Neural cell (in vitro differentiated cells): ENCODE measurements around the gene CYB5R3. TPM values are rescaled to one million over a fixed set of nuclear protein-coding genes. Genes with fewer than 3 reads are reported as not detected.

ENCODE experiments used
- H2AFZ ChIP-seq: fragments of 200-600, 300-800 bp; sonication (generic), shearing (Covaris generic); 2 replicates; pipeline ENCODE4 v1.6.0; 2014; ENCODE audit warnings: low read depth, mild to moderate bottlenecking, antibody characterized with exemption, low read length, moderate library complexity
- H3F3A ChIP-seq: fragments of 200-600 bp; shearing (Covaris generic); 2 replicates; pipeline ENCODE4 v1.6.1; 2016; ENCODE audit warnings: mild to moderate bottlenecking, moderate library complexity, mixed read lengths, antibody characterized with exemption, low read length; ENCODE audit not compliant: insufficient read depth, poor library complexity, severe bottlenecking
- H3K27ac ChIP-seq: fragments of 200-600, 300-800 bp; sonication (generic), shearing (Covaris generic); 2 replicates; pipeline ENCODE4 v1.5.1; 2014; ENCODE audit warnings: mild to moderate bottlenecking, low read length, moderate library complexity
- H3K27me3 ChIP-seq: fragments of 300-800, 200-600 bp; sonication (generic), shearing (Covaris generic); 2 replicates; pipeline ENCODE4 v1.6.0; 2014; ENCODE audit warnings: mild to moderate bottlenecking, low read depth, low read length, moderate library complexity; ENCODE audit not compliant: insufficient read depth
- H3K36me3 ChIP-seq: fragments of 300-800, 200-600 bp; sonication (generic), shearing (Covaris generic); 2 replicates; pipeline ENCODE4 v1.5.1; 2014; ENCODE audit warnings: mild to moderate bottlenecking, antibody characterized with exemption, low read length, moderate library complexity; ENCODE audit not compliant: insufficient read depth
- H3K4me2 ChIP-seq: fragments of 300-800, 200-600 bp; sonication (generic), shearing (Covaris generic); 2 replicates; pipeline ENCODE4 v1.6.0; 2014; ENCODE audit warnings: mild to moderate bottlenecking, low read length
- H3K4me3 ChIP-seq: fragments of 300-800, 200-600 bp; sonication (generic), shearing (Covaris generic); 2 replicates; pipeline ENCODE4 v1.5.1; 2014; ENCODE audit warnings: mild to moderate bottlenecking, low read length, moderate library complexity
- H3K79me2 ChIP-seq: fragments of 200-600 bp; shearing (Covaris generic); replicated peaks from 2 replicates; pipeline ENCODE4 v1.6.0; 2014; ENCODE audit warnings: mild to moderate bottlenecking, low read length, moderate library complexity; ENCODE audit not compliant: insufficient read depth
- H3K9ac ChIP-seq: fragments of 300-800, 200-600 bp; sonication (generic), shearing (Covaris generic); 2 replicates; pipeline ENCODE4 v1.6.1; 2016; ENCODE audit warnings: mild to moderate bottlenecking, low read length, mixed read lengths
- H3K9me2 ChIP-seq: fragments of 200-600 bp; shearing (Covaris generic); 2 replicates; pipeline ENCODE4 v1.6.1; 2016; ENCODE audit warnings: mild to moderate bottlenecking, low read length, mixed read lengths; ENCODE audit not compliant: insufficient read depth
- H3K9me3 ChIP-seq: fragments of 200-600, 300-800 bp; sonication (generic), shearing (Covaris generic); 2 replicates; pipeline ENCODE4 v1.6.1; 2016; ENCODE audit warnings: mild to moderate bottlenecking, mixed run types, low read length, moderate library complexity, mixed read lengths
- H4K20me1 ChIP-seq: fragments of 200-600 bp; shearing (Covaris generic); 2 replicates; pipeline ENCODE4 v1.6.1; 2016; ENCODE audit warnings: mild to moderate bottlenecking, mixed run types; ENCODE audit not compliant: insufficient read depth
- CTCF ChIP-seq: fragments of 450-650 bp; IDR thresholded peaks from 2 replicates; pipeline ENCODE4 v1.5.1; 2014; ENCODE audit warnings: antibody characterized with exemption, mild to moderate bottlenecking, moderate library complexity; ENCODE audit not compliant: poor library complexity, severe bottlenecking
- EP300 ChIP-seq: fragments of 450-650 bp; conservative IDR thresholded peaks from 2 replicates; pipeline ENCODE4 v1.6.1; 2014; ENCODE audit warnings: antibody characterized with exemption, mild to moderate bottlenecking, moderate library complexity; ENCODE audit not compliant: poor library complexity, severe bottlenecking
- EZH2 ChIP-seq: fragments of 200-600, 300-800 bp; shearing (Covaris generic), sonication (generic); IDR thresholded peaks from 2 replicates; pipeline ENCODE4 v1.6.1; 2014; ENCODE audit warnings: antibody characterized with exemption, low read length, borderline replicate concordance, mild to moderate bottlenecking; ENCODE audit not compliant: insufficient read depth, poor library complexity, severe bottlenecking
- MXI1 ChIP-seq: fragments of 450-650 bp; conservative IDR thresholded peaks from 2 replicates; pipeline ENCODE4 v1.6.1; 2014; ENCODE audit warnings: antibody characterized with exemption, mild to moderate bottlenecking; ENCODE audit not compliant: poor library complexity, severe bottlenecking
- POLR2AphosphoS5 ChIP-seq: IDR thresholded peaks from 2 replicates; pipeline ENCODE4 v1.6.1; 2012
- RAD21 ChIP-seq: fragments of 450-650 bp; conservative IDR thresholded peaks from 2 replicates; pipeline ENCODE4 v1.6.1; 2014; ENCODE audit warnings: antibody characterized with exemption, mild to moderate bottlenecking, moderate library complexity
- REST ChIP-seq: IDR thresholded peaks from 2 replicates; pipeline ENCODE4 v1.6.1; 2012; ENCODE audit warnings: borderline replicate concordance
- SMC3 ChIP-seq: fragments of 450-650 bp; conservative IDR thresholded peaks from 2 replicates; pipeline ENCODE4 v1.6.1; 2014; ENCODE audit warnings: antibody characterized with exemption, mild to moderate bottlenecking, moderate library complexity; ENCODE audit not compliant: poor library complexity
- TAF1 ChIP-seq: IDR thresholded peaks from 2 replicates; pipeline ENCODE4 v1.6.1; 2012; ENCODE audit warnings: low read depth
- polyA plus RNA-seq: library from polyadenylated mRNA; depleted of rRNA; stranded (reverse); fragments of >200 nt; gene quantifications from 2 replicates; pipeline ENCODE4 v1.2.3, GENCODE V29; 2014

The CYB5R3 gene
- polyA plus RNA-seq, 1 donor from 2014 or later: 20.2 TPM

GRCh38 chr22:42621505-42622002 is 27.6 kb downstream of the CYB5R3 start:
- H3K9ac ChIP-seq: no peak overlapping the region
- no peaks in the 10 kb centered on the region for H3K9me2 ChIP-seq
- TF ChIP-seq MXI1 (peak; percentile 13), EZH2 (no peak), CTCF (peak; percentile 82), SMC3 (peak; percentile 82), RAD21 (peak; percentile 67), REST (no peak), POLR2AphosphoS5 (no peak)
- H4K20me1 ChIP-seq: no peaks in the 10 kb centered on the region
- H3K79me2 ChIP-seq: no peaks in the 10 kb centered on the region
- H3K9me3 ChIP-seq: no peaks in the 10 kb centered on the region
- no peak overlapping the region for H2AFZ ChIP-seq
- no peaks in the 10 kb centered on the region for H3K36me3 ChIP-seq
- no peaks in the 10 kb centered on the region for H3K27me3 ChIP-seq
- H3K4me2 ChIP-seq: no peak overlapping the region
- no peak overlapping the region for H3K27ac ChIP-seq
- H3K4me3 ChIP-seq: no peak overlapping the region
- H3F3A ChIP-seq: no peaks in the 10 kb centered on the region

GRCh38 chr22:42620084-42620483 is 29.1 kb downstream of the CYB5R3 start:
- H3F3A ChIP-seq: peaks cover 4% of the 10 kb centered on the region
- H3K27me3 ChIP-seq: no peaks in the 10 kb centered on the region
- no peaks in the 10 kb centered on the region for H3K36me3 ChIP-seq

GRCh38 chr22:42619261-42620063 is 29.7 kb downstream of the CYB5R3 start:
- Histone ChIP-seq H3K9me2 (no peaks in the 10 kb centered on the region), H3F3A (peaks cover 4% of the 10 kb centered on the region), H2AFZ (no peak overlapping the region), H3K4me2 (no peak overlapping the region), H3K27me3 (no peaks in the 10 kb centered on the region), H3K27ac (no peak overlapping the region), H3K4me3 (no peak overlapping the region), H3K9me3 (no peaks in the 10 kb centered on the region), H3K36me3 (no peaks in the 10 kb centered on the region), H3K9ac (no peak overlapping the region), H3K79me2 (no peaks in the 10 kb centered on the region), H4K20me1 (no peaks in the 10 kb centered on the region)
- TF ChIP-seq MXI1: no peak
- TF ChIP-seq TAF1: no peak
- TF ChIP-seq EP300: no peak
- no peak for TF ChIP-seq POLR2AphosphoS5
- TF ChIP-seq CTCF: no peak
- TF ChIP-seq SMC3: no peak
- no peak for TF ChIP-seq RAD21
- TF ChIP-seq REST: no peak
- no peak for TF ChIP-seq EZH2

More at GRCh38 chr22:42620084-42620483, 29.1 kb downstream of the CYB5R3 start:
- Histone ChIP-seq H3K9me2 (no peaks in the 10 kb centered on the region), H3K27ac (no peak overlapping the region), H3K4me3 (no peak overlapping the region), H3K4me2 (no peak overlapping the region), H2AFZ (no peak overlapping the region), H3K9ac (no peak overlapping the region), H3K79me2 (no peaks in the 10 kb centered on the region), H3K9me3 (no peaks in the 10 kb centered on the region), H4K20me1 (no peaks in the 10 kb centered on the region)
- TF ChIP-seq POLR2AphosphoS5: no peak
